ENCODE data around the gene ABR.

ABR gene

DNA sequence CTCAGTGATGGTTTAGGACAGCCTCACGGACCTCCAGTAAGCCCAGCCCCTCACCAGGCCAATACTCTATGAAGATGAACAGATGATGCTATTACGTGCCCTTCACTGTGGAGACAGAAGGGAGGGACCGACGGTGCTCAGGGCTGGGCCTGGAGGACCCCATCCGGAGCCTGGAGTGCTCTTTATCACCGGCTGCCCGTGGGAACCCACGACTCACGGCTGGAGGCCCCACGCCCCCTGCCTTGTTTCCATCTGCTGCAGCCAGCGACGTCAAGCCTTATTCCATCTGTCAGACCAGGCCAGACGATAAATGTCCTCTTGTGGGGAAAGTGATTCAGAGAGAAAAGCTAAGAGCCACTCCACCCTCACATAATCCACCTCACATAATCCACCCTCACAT, 186.8 kb downstream of the ABR start:
- H3K9ac ChIP-seq = no peak overlapping the region
- no peak overlapping the region for H3K27ac ChIP-seq
- no peak overlapping the region for H3K4me2 ChIP-seq
- H4K20me1 ChIP-seq (ENCODE audit: insufficient read depth) = no peaks in the 10 kb centered on the region
- H3K79me2 ChIP-seq (ENCODE audit: insufficient read depth, low read depth) = peaks cover 9% of the 10 kb centered on the region
- H3K4me3 ChIP-seq (IDR thresholded peaks at IDR 0.05; ENCODE audit: insufficient read depth, low read depth, low read length) = no peak overlapping the region
- no peaks in the 10 kb centered on the region for H3K27me3 ChIP-seq (ENCODE audit: insufficient read depth, low read depth)
- TF ChIP-seq CTCF (conservative IDR thresholded peaks at IDR 0.05; ENCODE audit: low read depth, low read length) = no peak
- H3K36me3 ChIP-seq (ENCODE audit: insufficient read depth) = no peaks in the 10 kb centered on the region
- H2AFZ ChIP-seq (ENCODE audit: low read depth) = no peak overlapping the region
- peaks cover 1% of the 10 kb centered on the region for H3K4me1 ChIP-seq (ENCODE audit: low read depth, poor library complexity, severe bottlenecking)

DNA sequence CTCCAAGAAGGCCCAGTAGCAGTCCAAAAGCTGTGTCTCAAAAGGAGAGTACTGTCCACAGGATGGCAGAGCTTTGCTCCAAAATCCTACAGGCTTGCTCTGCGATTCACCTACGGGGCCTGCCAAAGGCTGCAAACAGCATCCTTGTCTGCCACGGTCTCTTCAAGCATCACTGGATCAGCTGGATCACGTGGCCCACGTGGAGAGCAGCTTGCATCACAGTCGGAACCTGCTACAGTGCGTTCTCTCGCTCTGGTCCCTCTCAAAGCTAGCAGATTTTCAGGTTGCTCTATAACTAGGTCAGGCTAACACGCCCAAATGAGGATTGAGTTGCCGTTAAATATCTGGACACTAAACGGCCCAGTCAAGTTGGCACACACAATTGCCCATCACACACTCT, 191.2 kb downstream of the ABR start:
- H3K27me3 ChIP-seq (ENCODE audit: insufficient read depth, low read depth) = no peaks in the 10 kb centered on the region
- H2AFZ ChIP-seq (ENCODE audit: low read depth) = no peak overlapping the region
- no peak overlapping the region for H3K9ac ChIP-seq
- H3K4me3 ChIP-seq (IDR thresholded peaks at IDR 0.05; ENCODE audit: insufficient read depth, low read depth, low read length) = no peak overlapping the region
- H3K4me2 ChIP-seq = no peak overlapping the region
- no peaks in the 10 kb centered on the region for H3K79me2 ChIP-seq (ENCODE audit: insufficient read depth, low read depth)
- H3K36me3 ChIP-seq (ENCODE audit: insufficient read depth) = no peaks in the 10 kb centered on the region
- no peak for TF ChIP-seq CTCF (conservative IDR thresholded peaks at IDR 0.05; ENCODE audit: low read depth, low read length)
- no peaks in the 10 kb centered on the region for H3K4me1 ChIP-seq (ENCODE audit: low read depth, poor library complexity, severe bottlenecking)
- H3K27ac ChIP-seq = no peak overlapping the region
- H4K20me1 ChIP-seq (ENCODE audit: insufficient read depth) = no peaks in the 10 kb centered on the region

DNA sequence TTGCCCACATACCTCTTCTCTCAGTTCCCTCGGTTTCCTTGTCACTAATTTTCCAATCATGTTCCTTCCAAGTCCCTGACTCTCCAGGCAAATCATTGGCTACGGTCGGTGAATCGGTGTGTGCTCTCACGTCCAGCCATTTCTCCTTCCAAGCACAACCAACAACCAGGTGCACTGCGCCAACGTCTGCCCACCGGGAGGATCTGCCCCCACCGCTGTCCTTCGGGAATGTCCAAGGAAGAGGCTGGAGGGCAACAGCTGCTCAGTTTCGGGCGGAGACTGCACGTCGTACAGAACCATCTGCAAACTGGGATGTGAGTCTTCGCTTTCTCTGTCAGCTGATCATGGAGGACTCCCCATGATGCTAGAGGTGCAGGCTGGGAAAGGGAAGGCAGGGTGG, 191.8 kb downstream of the ABR start:
- no peak overlapping the region for H3K9ac ChIP-seq
- H3K36me3 ChIP-seq (ENCODE audit: insufficient read depth) = no peaks in the 10 kb centered on the region
- no peaks in the 10 kb centered on the region for H4K20me1 ChIP-seq (ENCODE audit: insufficient read depth)
- H3K4me3 ChIP-seq (IDR thresholded peaks at IDR 0.05; ENCODE audit: insufficient read depth, low read depth, low read length) = no peak overlapping the region
- TF ChIP-seq CTCF (conservative IDR thresholded peaks at IDR 0.05; ENCODE audit: low read depth, low read length) = no peak
- H3K4me2 ChIP-seq = no peak overlapping the region
- no peak overlapping the region for H3K27ac ChIP-seq
- no peak overlapping the region for H2AFZ ChIP-seq (ENCODE audit: low read depth)
- no peaks in the 10 kb centered on the region for H3K27me3 ChIP-seq (ENCODE audit: insufficient read depth, low read depth)
- H3K79me2 ChIP-seq (ENCODE audit: insufficient read depth, low read depth) = no peaks in the 10 kb centered on the region
- no peaks in the 10 kb centered on the region for H3K4me1 ChIP-seq (ENCODE audit: low read depth, poor library complexity, severe bottlenecking)

DNA sequence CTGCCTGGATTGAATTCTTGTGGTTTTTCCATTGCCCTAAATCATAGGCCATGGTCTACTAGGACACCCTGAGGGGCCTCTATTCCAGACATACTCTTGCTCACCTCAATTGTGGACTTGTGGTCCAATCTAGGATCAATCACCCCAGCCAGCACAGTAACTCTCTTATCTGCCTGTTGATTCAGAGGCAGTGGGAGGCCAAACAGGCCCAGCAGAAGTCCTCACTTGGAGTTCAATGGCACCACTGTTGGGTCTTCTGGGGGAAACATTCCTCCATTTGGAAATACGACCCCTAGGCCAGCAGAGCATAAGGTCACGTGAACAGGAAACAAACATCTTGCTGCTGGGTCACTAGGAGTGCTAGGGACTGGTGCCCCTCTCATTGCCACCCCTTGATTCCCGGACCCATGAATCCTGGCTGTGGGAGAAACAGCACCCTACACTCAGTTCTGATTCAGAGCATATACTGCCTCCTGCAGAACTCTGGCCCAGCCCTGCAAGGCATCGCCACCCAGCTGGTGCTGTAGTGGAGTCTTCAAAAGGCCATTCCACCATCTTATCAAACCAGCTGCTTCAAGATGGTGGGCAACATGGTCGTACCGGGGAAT, 193.4 kb downstream of the ABR start:
- Histone ChIP-seq H3K27ac (no peak overlapping the region), H3K9ac (no peak overlapping the region), H3K4me3 (IDR thresholded peaks at IDR 0.05; ENCODE audit: insufficient read depth, low read depth, low read length) (no peak overlapping the region), H2AFZ (ENCODE audit: low read depth) (no peak overlapping the region), H3K79me2 (ENCODE audit: insufficient read depth, low read depth) (no peaks in the 10 kb centered on the region), H4K20me1 (ENCODE audit: insufficient read depth) (no peaks in the 10 kb centered on the region), H3K27me3 (ENCODE audit: insufficient read depth, low read depth) (no peaks in the 10 kb centered on the region), H3K4me2 (no peak overlapping the region), H3K4me1 (ENCODE audit: low read depth, poor library complexity, severe bottlenecking) (no peaks in the 10 kb centered on the region), H3K36me3 (ENCODE audit: insufficient read depth) (no peaks in the 10 kb centered on the region)
- TF ChIP-seq CTCF (conservative IDR thresholded peaks at IDR 0.05; ENCODE audit: low read depth, low read length) = no peak
